ENCODE results near the gene CCDC110.

DNA sequence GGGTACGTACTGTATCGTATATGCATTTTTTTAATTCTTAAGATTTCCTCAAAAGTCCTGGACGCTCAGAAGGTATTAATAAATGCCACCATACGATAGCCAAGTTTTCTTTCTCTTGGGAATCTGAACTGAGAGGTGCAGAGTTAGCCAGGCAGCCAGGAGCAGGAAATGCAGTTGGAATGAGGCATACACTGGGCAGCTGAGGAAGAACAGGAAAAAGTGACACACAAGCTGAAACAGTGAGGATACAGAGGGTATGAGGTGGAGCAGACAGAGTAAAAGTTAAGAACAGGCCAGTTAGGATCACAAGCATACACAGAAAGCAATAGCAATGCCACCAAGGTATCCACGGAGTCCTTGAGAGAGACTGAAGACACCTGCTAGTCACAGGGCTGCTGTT, 59.1 kb downstream of the CCDC110 start:
- TF ChIP-seq POLR2A (IDR thresholded peaks at IDR 0.05): no peak
- TF ChIP-seq, protein P1, sequence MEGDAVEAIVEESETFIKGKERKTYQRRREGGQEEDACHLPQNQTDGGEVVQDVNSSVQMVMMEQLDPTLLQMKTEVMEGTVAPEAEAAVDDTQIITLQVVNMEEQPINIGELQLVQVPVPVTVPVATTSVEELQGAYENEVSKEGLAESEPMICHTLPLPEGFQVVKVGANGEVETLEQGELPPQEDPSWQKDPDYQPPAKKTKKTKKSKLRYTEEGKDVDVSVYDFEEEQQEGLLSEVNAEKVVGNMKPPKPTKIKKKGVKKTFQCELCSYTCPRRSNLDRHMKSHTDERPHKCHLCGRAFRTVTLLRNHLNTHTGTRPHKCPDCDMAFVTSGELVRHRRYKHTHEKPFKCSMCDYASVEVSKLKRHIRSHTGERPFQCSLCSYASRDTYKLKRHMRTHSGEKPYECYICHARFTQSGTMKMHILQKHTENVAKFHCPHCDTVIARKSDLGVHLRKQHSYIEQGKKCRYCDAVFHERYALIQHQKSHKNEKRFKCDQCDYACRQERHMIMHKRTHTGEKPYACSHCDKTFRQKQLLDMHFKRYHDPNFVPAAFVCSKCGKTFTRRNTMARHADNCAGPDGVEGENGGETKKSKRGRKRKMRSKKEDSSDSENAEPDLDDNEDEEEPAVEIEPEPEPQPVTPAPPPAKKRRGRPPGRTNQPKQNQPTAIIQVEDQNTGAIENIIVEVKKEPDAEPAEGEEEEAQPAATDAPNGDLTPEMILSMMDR (IDR thresholded peaks at IDR 0.05): no peak

Measured in testis (tissue), 2 donors.